Measurements from ENCODE around the gene IGFL4. TPM values are rescaled to one million over a fixed set of nuclear protein-coding genes. Genes with fewer than 3 reads are reported as not detected.
"Not testable (repeated sequence)": the region's sequence is repeated elsewhere in the genome, so short reads cannot be mapped to it uniquely, and the experiment has no call there.

Gene IGFL4
- not detected in 2 replicates for total RNA-seq

DNA sequence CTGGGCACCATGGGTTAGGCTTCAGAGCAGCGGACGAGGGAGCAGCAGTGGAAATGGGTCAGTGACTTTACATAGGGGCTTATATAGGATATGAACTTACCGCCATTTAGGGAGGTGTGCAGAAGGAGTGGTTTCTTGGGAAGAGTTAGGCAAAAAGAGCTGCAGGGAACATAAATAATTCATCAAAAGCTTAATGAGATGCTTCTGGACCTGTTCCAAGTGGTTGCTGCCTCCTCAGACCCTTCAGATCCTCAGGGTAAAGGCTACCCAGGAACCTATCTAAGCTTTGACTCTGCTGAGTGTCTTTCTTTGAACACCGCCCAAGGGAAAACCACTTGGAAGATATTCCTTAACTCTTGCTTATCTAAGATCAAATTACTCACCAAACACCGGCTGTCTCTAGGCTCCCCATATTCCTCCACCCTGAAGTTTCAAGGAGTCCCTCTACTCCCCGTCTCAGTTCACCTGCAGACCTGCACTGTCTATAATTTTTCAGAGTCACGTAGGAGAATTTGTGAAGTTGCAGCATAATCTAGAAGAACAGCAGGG lies at the start of gene IGFL4:
TSS of gene IGFL4 (minus strand) at position 51 of the 549 bp plus-strand sequence. CDS start at position 11, 40 bp downstream.
- intact Hi-C loops (cut with micrococcal nuclease), result no loop called here
- no peak for DNase-seq (ENCODE audit: low spot score)
- no peak within 1 kb of the TSS for H3K4me3 Mint-ChIP-seq (ENCODE audit: low read depth)
- H3K36me3 Mint-ChIP-seq (ENCODE audit: low read depth), result no peaks in the 10 kb centered on the region
- no peaks in the 10 kb centered on the region for H3K4me1 Mint-ChIP-seq (ENCODE audit: low read depth)
- no peaks in the 10 kb centered on the region for H3K9me3 Mint-ChIP-seq
- H3K27me3 Mint-ChIP-seq (ENCODE audit: low read depth), result peaks cover 26% of the 10 kb centered on the region
- H3K27ac Mint-ChIP-seq, result no peak within 1 kb of the TSS

DNA sequence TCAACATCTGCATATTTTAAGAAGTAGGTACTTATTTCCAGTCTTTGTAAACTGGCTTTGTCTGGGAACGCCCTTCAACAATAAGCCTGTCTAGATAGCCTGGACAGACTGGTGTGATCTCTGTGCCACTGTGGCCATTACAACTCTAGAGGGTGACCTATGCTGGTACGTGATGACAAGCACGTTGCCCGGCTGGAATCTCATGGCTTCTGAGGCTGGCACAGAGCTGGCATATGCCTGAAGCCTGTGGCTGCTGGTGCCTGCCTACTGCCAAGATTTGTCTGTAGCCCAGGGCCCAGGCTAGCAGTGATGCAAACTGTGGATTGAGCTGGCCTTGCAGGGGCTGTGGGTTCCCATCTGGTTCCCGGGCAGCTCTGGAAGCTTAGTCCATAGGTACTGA lies 49.6 kb upstream of the IGFL4 start:
- no peaks in the 10 kb centered on the region for H3K4me1 Mint-ChIP-seq (ENCODE audit: low read depth)
- H3K4me3 Mint-ChIP-seq (ENCODE audit: low read depth), result no peak overlapping the region
- no peak for DNase-seq (ENCODE audit: low spot score)
- H3K36me3 Mint-ChIP-seq (ENCODE audit: low read depth), result no peaks in the 10 kb centered on the region
- H3K9me3 Mint-ChIP-seq, result peaks cover 33% of the 10 kb centered on the region
- intact Hi-C loops (cut with micrococcal nuclease), result no loop called here
- peaks cover 34% of the 10 kb centered on the region for H3K27me3 Mint-ChIP-seq (ENCODE audit: low read depth)
- H3K27ac Mint-ChIP-seq, result no peak overlapping the region

DNA sequence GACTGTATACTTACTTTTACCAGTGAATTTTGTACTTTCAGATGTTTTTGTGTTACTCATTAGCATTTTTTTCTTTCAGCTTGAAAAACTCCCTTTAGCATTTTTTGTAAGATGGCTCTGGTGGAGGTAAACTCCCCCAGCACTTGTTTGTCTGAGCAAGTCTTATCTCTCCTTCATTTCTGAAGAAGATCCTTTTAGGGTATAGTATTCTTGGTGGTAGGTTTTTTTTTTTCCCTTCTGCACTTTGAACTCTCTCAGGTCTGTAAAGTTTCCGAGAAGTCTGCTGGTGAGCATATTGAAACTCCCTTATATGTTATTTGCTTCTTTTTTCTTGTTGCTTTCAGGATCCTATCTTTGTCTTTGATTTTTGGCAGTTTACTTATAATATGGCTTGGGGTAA lies 48.6 kb upstream of the IGFL4 start:
- Mint-ChIP-seq H3K4me1 (ENCODE audit: low read depth) (no peaks in the 10 kb centered on the region), H3K9me3 (peaks cover 37% of the 10 kb centered on the region), H3K27ac (no peak overlapping the region), H3K36me3 (ENCODE audit: low read depth) (no peaks in the 10 kb centered on the region), H3K4me3 (ENCODE audit: low read depth) (no peak overlapping the region), H3K27me3 (ENCODE audit: low read depth) (peaks cover 32% of the 10 kb centered on the region)
- intact Hi-C loops (cut with micrococcal nuclease), result no loop called here
- DNase-seq (ENCODE audit: low spot score), result no peak

DNA sequence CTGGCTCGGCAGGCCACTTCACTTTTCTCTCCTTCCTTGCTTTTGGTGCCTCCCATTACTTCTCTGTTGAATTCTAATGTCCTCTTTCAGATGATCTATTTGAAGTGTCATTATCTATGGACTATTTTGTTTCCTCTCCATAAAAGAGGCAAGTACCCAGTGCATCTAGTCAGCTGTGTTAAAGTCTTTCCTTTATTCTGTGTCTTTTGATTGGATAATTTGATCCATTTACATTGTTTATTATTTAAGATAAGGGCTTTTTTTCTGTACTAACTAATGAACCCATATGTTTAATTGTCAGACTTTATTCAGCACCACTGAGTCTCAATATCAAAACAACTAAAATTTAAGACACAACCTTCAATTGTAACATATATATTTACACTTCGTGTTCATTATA lies 47.3 kb upstream of the IGFL4 start:
- no peak overlapping the region for H3K4me3 Mint-ChIP-seq (ENCODE audit: low read depth)
- no peak overlapping the region for H3K27ac Mint-ChIP-seq
- DNase-seq (ENCODE audit: low spot score), result no peak
- no peaks in the 10 kb centered on the region for H3K4me1 Mint-ChIP-seq (ENCODE audit: low read depth)
- no peaks in the 10 kb centered on the region for H3K36me3 Mint-ChIP-seq (ENCODE audit: low read depth)
- peaks cover 37% of the 10 kb centered on the region for H3K9me3 Mint-ChIP-seq
- peaks cover 33% of the 10 kb centered on the region for H3K27me3 Mint-ChIP-seq (ENCODE audit: low read depth)
- intact Hi-C loops (cut with micrococcal nuclease), result no loop called here

DNA sequence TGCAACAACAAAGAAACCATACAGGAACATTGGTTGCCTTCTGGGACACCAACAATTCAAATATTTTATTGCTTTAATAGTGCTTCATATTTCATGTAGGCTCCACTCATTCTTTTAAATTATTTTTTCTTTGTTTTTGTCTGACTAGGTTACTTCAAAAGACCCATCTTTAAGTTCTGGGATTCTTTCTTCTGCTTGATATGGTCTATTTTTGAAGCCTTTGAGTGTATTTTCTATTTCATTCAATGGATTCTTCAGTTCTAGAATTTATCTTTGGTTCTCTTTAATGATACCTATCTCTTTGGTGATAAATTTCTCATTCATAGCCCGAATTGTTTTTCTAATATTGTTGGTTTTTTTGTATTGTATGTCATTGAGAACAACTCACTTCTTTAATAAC lies 45.1 kb upstream of the IGFL4 start:
- Mint-ChIP-seq H3K27me3 (ENCODE audit: low read depth) (peaks cover 47% of the 10 kb centered on the region), H3K27ac (no peak overlapping the region), H3K9me3 (peaks cover 37% of the 10 kb centered on the region), H3K4me3 (ENCODE audit: low read depth) (no peak overlapping the region), H3K36me3 (ENCODE audit: low read depth) (no peaks in the 10 kb centered on the region), H3K4me1 (ENCODE audit: low read depth) (no peaks in the 10 kb centered on the region)
- DNase-seq (ENCODE audit: low spot score), result no peak
- intact Hi-C loops (cut with micrococcal nuclease), result no loop called here

DNA sequence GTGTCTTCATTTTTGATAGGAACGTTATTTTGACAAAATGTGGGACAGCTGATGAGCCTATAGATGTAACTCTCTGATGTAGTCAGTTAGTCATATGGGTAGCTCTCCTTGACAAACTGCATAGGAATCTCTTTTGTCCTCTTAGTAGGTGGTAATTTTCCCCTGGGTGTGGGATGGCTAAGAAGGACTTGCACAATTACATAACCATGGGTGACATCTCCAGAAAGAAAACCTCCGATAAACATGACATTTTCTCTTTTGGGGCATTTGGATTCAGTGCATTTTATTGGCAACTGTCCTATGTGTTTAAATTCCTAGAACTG lies 41.9 kb upstream of the IGFL4 start:
- Mint-ChIP-seq H3K4me1 (ENCODE audit: low read depth) (no peaks in the 10 kb centered on the region), H3K9me3 (peaks cover 24% of the 10 kb centered on the region), H3K27me3 (ENCODE audit: low read depth) (peaks cover 51% of the 10 kb centered on the region), H3K36me3 (ENCODE audit: low read depth) (no peaks in the 10 kb centered on the region), H3K27ac (no peak overlapping the region), H3K4me3 (ENCODE audit: low read depth) (no peak overlapping the region)
- intact Hi-C loops (cut with micrococcal nuclease), result loop anchor here (2.0 kb wide), 1 partner anchor 182 kb away; no protein-coding TSS in a partner anchor
- DNase-seq (ENCODE audit: low spot score), result no peak

- intact Hi-C loops (cut with micrococcal nuclease), result loop anchor here (2.0 kb wide), 1 partner anchor 183 kb away; no protein-coding TSS in a partner anchor
- Mint-ChIP-seq H3K4me3 (ENCODE audit: low read depth) (no peak overlapping the region), H3K27me3 (ENCODE audit: low read depth) (peaks cover 56% of the 10 kb centered on the region), H3K36me3 (ENCODE audit: low read depth) (no peaks in the 10 kb centered on the region), H3K27ac (no peak overlapping the region), H3K9me3 (peaks cover 23% of the 10 kb centered on the region), H3K4me1 (ENCODE audit: low read depth) (peaks cover 2% of the 10 kb centered on the region)
- DNase-seq (ENCODE audit: low spot score), result no peak
Observed at GRCh38 chr19:46081928-46082727, 41.3 kb upstream of the IGFL4 start.

DNA sequence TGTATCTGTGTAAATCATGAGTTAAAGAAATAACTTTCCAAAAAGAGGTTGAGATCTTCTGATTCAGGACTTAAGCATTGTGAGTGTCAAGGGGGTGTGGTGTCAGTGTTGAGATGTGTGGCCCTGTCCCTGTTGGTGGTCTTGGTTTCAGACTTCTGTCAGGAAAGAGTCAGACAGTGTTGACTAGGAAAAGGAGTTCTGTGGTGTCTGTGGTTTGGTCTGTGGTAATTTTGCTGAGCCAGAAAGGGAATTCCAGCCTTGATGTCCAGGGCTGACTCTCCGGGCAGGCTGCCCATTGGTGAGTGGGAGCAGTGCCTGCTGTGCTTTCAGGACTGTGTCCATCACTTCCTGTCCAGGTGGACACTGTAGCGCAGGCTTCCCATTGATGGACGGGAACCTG lies 39.8 kb upstream of the IGFL4 start:
- Mint-ChIP-seq H3K4me1 (ENCODE audit: low read depth) (peaks cover 4% of the 10 kb centered on the region), H3K27me3 (ENCODE audit: low read depth) (peaks cover 70% of the 10 kb centered on the region), H3K9me3 (peaks cover 8% of the 10 kb centered on the region), H3K27ac (no peak overlapping the region), H3K4me3 (ENCODE audit: low read depth) (no peak overlapping the region), H3K36me3 (ENCODE audit: low read depth) (no peaks in the 10 kb centered on the region)
- intact Hi-C loops (cut with micrococcal nuclease), result no loop called here
- no peak for DNase-seq (ENCODE audit: low spot score)

DNA sequence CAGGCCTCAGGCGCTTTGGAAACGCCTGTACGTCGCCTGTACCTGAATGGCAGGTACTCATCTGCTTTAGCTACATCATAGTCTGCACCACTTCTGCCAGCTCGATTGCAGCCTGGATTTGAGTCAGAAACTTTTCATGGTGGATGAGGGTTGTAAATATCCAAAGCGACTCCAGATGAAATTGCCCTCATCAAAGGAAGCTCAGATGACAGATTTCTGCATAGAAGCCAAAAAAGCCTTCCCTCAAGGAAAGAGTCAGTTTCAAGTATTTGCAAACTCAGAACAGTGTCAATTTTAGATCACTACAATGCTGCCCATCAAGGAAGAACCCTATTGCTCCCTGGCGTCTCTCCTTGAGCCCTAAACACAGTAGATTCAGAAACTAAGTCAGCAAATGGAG lies 38.8 kb upstream of the IGFL4 start:
- Mint-ChIP-seq H3K9me3 (peaks cover 4% of the 10 kb centered on the region), H3K4me1 (ENCODE audit: low read depth) (peaks cover 4% of the 10 kb centered on the region)
- intact Hi-C loops (cut with micrococcal nuclease), result loop anchor here (5.0 kb wide), 2 partner anchors 333 to 413 kb away; partner anchors contain the start of gene CCDC8

DNA sequence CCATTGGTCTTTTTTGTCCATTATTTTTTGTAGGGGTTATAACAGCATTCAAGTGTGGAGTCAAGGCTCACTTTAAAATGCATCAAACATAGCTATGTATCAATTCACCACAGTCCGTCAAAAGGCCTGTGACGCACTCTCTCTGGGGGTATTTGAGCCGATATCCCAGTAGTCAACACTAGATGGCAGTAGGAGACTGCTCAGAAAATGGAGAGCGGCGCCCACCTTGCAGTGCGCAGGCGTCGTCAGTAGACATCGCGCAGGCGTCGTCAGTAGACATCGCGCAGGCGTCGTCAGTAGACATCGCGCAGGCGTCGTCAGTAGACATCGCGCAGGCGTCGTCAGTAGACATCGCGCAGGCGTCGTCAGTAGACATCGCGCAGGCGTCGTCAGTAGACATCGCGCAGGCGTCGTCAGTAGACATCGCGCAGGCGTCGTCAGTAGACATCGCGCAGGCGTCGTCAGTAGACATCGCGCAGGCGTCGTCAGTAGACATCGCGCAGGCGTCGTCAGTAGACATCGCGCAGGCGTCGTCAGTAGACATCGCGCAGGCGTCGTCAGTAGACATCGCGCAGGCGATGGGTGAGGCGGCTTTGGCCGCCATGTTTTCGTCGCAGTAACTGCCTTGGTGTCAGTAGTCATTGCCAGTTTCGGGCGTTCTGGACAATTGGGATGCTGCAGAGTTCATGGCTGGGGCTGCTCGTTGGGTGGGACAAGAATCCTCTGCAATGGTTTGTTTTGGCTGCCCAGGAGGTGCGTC lies 38.0 kb upstream of the IGFL4 start:
- intact Hi-C loops (cut with micrococcal nuclease), result loop anchor here (1.0 to 5.0 kb wide), 4 partner anchors 111 to 414 kb away; partner anchors contain the start of gene CCDC8
- not testable (repeated sequence) for H3K4me1 Mint-ChIP-seq (ENCODE audit: low read depth)

More for the DNA sequence above, 38.8 kb upstream of the IGFL4 start:
- Mint-ChIP-seq H3K36me3 (ENCODE audit: low read depth) (no peaks in the 10 kb centered on the region), H3K27ac (no peak overlapping the region), H3K4me3 (ENCODE audit: low read depth) (no peak overlapping the region), H3K27me3 (ENCODE audit: low read depth) (peaks cover 72% of the 10 kb centered on the region)
- no peak for DNase-seq (ENCODE audit: low spot score)

DNA sequence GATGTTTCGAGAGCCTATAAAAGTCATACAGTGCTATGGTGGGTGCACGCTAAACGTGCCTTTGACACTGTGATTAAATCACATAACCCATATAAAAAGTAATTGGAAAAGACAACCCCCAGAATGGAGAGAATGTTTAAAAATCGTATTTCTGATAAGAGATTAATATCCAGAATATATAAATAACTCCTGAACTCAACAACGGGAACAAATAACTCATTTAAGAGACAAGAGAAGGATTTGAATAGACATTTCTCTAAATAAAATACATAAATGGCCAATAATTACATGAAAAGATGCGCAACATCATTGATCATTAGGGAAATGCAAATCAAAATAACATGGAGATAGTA lies 37.0 kb upstream of the IGFL4 start:
- Mint-ChIP-seq H3K27ac (no peak overlapping the region), H3K9me3 (peaks cover 4% of the 10 kb centered on the region), H3K27me3 (ENCODE audit: low read depth) (peaks cover 76% of the 10 kb centered on the region), H3K36me3 (ENCODE audit: low read depth) (no peaks in the 10 kb centered on the region), H3K4me1 (ENCODE audit: low read depth) (peaks cover 4% of the 10 kb centered on the region), H3K4me3 (ENCODE audit: low read depth) (no peak overlapping the region)
- intact Hi-C loops (cut with micrococcal nuclease), result loop anchor here (1.0 to 5.0 kb wide), 5 partner anchors 48 to 415 kb away; partner anchors contain the start of gene CCDC8
- DNase-seq (ENCODE audit: low spot score), result no peak

More for the DNA sequence above, 38.0 kb upstream of the IGFL4 start:
- not testable (repeated sequence) for H3K27ac Mint-ChIP-seq; H3K9me3 Mint-ChIP-seq; H3K4me3 Mint-ChIP-seq (ENCODE audit: low read depth); DNase-seq (ENCODE audit: low spot score); H3K36me3 Mint-ChIP-seq (ENCODE audit: low read depth)
- peaks cover 72% of the 10 kb centered on the region for H3K27me3 Mint-ChIP-seq (ENCODE audit: low read depth)

DNA sequence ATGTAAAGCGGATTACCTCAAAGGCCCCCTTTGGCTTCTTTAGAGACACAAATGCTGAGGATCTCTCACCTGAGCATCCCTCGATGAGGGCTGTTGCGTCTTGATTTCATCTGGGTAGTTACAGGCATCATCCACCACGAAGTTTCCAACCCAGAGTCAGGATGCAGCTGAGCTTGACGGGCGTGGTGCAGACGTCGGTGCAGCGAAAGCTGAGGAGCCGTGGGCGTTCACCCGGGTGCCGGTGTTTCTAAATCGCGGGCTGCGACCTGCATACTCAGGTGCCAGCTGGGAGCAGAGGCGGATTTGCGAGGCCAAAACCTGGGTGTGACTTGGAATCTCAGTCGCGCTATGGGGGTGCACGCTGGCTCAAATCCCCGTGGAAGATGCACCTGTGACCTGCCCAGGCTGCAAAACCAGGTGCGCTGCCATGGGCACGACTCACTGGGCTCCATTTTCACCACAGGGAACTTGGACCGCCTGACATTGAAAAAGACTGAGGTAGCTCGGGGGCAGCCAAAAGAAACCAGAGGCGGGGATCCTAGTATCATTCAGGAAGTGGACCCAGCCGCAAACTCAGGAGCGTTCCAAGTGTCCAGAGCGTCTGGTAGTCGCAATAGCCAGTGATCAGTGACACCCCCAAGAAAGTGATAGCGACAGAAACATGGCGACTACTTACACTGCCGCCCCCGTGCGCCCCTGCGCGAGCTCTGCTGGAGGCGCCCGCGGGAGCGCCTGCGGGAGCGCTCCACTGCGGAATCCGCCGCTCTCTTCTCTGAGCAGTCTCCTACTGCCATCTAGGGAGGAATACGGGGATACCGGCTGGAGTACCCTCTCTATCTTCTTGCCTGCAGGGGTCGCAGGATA lies 36.4 kb upstream of the IGFL4 start:
- no peaks in the 10 kb centered on the region for H3K36me3 Mint-ChIP-seq (ENCODE audit: low read depth)
- DNase-seq (ENCODE audit: low spot score), result no peak
- peaks cover 4% of the 10 kb centered on the region for H3K9me3 Mint-ChIP-seq
- H3K27me3 Mint-ChIP-seq (ENCODE audit: low read depth), result peaks cover 77% of the 10 kb centered on the region
- intact Hi-C loops (cut with micrococcal nuclease), result loop anchor here (1.0 to 5.0 kb wide), 3 partner anchors 48 to 415 kb away; partner anchors contain the start of gene CCDC8
- no peak overlapping the region for H3K27ac Mint-ChIP-seq
- H3K4me1 Mint-ChIP-seq (ENCODE audit: low read depth), result peaks cover 4% of the 10 kb centered on the region
- H3K4me3 Mint-ChIP-seq (ENCODE audit: low read depth), result no peak overlapping the region
